Prostate gland (tissue), 2 donors: ENCODE results near the gene RNF213.

Experiments used
- POLR2AphosphoS5 ChIP-seq: sonication (generic); formaldehyde crosslinking; IDR thresholded peaks from one replicate; pipeline ENCODE4 v1.6.1; 2017; ENCODE audit warnings: antibody characterized with exemption
- TF ChIP-seq, protein P1 (sequence below), 4 experiments: fragments of 200-600 bp in 2 of 4; fragments of 450-650 bp in 2 of 4; sonication (generic) in 2 of 4; IDR thresholded peaks; 1 replicate in 3 of 4; 2 replicates in 1 of 4; pipeline ENCODE4 v1.5.1; 2016 to 2019; ENCODE audit warnings: antibody characterized with exemption in 4 of 4, mild to moderate bottlenecking in 2 of 4, moderate library complexity in 2 of 4

DNA sequence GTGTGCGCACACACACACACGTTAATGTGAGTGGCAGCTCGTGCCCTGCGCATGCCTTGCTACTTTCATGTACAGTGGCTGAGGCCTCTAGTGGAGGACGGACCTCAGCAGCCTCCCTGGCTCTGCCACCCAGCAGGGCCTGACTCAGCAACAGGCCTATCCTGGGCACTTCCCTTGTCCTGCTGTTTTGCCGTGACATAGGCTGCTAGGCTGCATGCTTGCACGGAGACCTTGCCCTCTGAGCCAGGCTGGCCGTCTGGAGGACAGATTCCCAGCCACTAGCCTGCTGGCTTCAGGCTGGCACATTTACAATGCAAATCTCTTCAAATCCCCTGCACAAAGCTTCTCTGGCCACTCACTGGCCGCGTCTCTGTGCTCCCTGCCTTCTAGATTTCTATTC, 9.5 kb downstream of the RNF213 start:
- TF ChIP-seq, protein P1, sequence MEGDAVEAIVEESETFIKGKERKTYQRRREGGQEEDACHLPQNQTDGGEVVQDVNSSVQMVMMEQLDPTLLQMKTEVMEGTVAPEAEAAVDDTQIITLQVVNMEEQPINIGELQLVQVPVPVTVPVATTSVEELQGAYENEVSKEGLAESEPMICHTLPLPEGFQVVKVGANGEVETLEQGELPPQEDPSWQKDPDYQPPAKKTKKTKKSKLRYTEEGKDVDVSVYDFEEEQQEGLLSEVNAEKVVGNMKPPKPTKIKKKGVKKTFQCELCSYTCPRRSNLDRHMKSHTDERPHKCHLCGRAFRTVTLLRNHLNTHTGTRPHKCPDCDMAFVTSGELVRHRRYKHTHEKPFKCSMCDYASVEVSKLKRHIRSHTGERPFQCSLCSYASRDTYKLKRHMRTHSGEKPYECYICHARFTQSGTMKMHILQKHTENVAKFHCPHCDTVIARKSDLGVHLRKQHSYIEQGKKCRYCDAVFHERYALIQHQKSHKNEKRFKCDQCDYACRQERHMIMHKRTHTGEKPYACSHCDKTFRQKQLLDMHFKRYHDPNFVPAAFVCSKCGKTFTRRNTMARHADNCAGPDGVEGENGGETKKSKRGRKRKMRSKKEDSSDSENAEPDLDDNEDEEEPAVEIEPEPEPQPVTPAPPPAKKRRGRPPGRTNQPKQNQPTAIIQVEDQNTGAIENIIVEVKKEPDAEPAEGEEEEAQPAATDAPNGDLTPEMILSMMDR (IDR thresholded peaks at IDR 0.05): no peak
- TF ChIP-seq POLR2AphosphoS5: no peak
